CD14-positive monocyte (primary cell): ENCODE measurements around the gene RCN2. TPM values are rescaled to one million over a fixed set of nuclear protein-coding genes. Genes with fewer than 3 reads are reported as not detected.

ENCODE experiments used
- DNase-seq, 3 donors: peaks; one replicate each; pipeline ENCODE4 v3.0.0-alpha.2; 2011 to 2022
- H2AFZ ChIP-seq: 2 replicates; pipeline ENCODE4 v1.6.0; 2012; ENCODE audit warnings: mild to moderate bottlenecking, low read depth, low read length, inconsistent platforms; ENCODE audit not compliant: insufficient read depth, poor library complexity, severe bottlenecking
- H3K27ac ChIP-seq, 2 donors: 1 replicate in 1 of 2; 2 replicates in 1 of 2; pipeline ENCODE4 v1.5.1; 2012 to 2013; ENCODE audit warnings: low read length in 2 of 2, control low read depth in 1 of 2, inconsistent platforms in 1 of 2, low read depth in 1 of 2, mild to moderate bottlenecking in 1 of 2
- H3K27me3 ChIP-seq, 2 donors: one replicate each; pipeline versions ENCODE4 v1.6.0 to v1.6.1; 2011 to 2013; ENCODE audit warnings: low read length in 2 of 2; ENCODE audit not compliant: control insufficient read depth in 2 of 2, insufficient read depth in 2 of 2
- H3K36me3 ChIP-seq, 2 donors: replicated peaks in 1 of 2; 1 replicate in 1 of 2; 2 replicates in 1 of 2; pipeline versions ENCODE4 v1.5.1 to v1.6.1; 2012 to 2013; ENCODE audit warnings: low read length in 2 of 2, control low read depth in 1 of 2, inconsistent platforms in 1 of 2, mild to moderate bottlenecking in 1 of 2; ENCODE audit not compliant: insufficient read depth in 2 of 2, control insufficient read depth in 1 of 2
- H3K4me1 ChIP-seq, 2 donors: 1 replicate in 1 of 2; 2 replicates in 1 of 2; pipeline versions ENCODE4 v1.5.1 to v1.6.1; 2012 to 2013; ENCODE audit warnings: low read length in 2 of 2, control low read depth in 1 of 2, inconsistent platforms in 1 of 2, mild to moderate bottlenecking in 1 of 2, moderate library complexity in 1 of 2; ENCODE audit not compliant: insufficient read depth in 2 of 2, control insufficient read depth in 1 of 2
- H3K4me2 ChIP-seq: replicated peaks from 2 replicates; pipeline ENCODE3; 2012; ENCODE audit warnings: low read length, moderate library complexity, mild to moderate bottlenecking; ENCODE audit not compliant: poor library complexity, severe bottlenecking; ENCODE audit errors: extremely low read depth
- H3K4me3 ChIP-seq, 3 experiments: fragments of 200-600 bp in 1 of 3; sonication (generic) in 1 of 3; replicated peaks in 1 of 3; 1 replicate in 2 of 3; 2 replicates in 1 of 3; pipeline ENCODE4 v1.5.1; 2011 to 2013; ENCODE audit warnings: low read length in 3 of 3, mild to moderate bottlenecking in 3 of 3, control low read depth in 2 of 3, low read depth in 2 of 3, inconsistent platforms in 1 of 3, moderate library complexity in 1 of 3
- H3K79me2 ChIP-seq: 2 replicates; pipeline ENCODE4 v1.6.0; 2012; ENCODE audit warnings: mild to moderate bottlenecking, control low read depth, inconsistent platforms, low read length, moderate library complexity; ENCODE audit not compliant: insufficient read depth
- H3K9ac ChIP-seq: 2 replicates; pipeline ENCODE4 v1.6.0; 2017; ENCODE audit warnings: low read length, mild to moderate bottlenecking; ENCODE audit not compliant: insufficient read depth, poor library complexity, severe bottlenecking
- H3K9me3 ChIP-seq, 2 donors: replicated peaks in 1 of 2; 1 replicate in 1 of 2; 2 replicates in 1 of 2; pipeline versions ENCODE4 v1.5.1 to v1.6.1; 2012 to 2013; ENCODE audit warnings: low read length in 2 of 2, control low read depth in 1 of 2; ENCODE audit not compliant: control insufficient read depth in 1 of 2, insufficient read depth in 1 of 2
- H4K20me1 ChIP-seq: 2 replicates; pipeline ENCODE4 v1.6.0; 2012; ENCODE audit warnings: mild to moderate bottlenecking, low read length, control low read depth, moderate library complexity; ENCODE audit not compliant: insufficient read depth
- H3K27ac Mint-ChIP-seq, 7 donors: one replicate each; pipeline ENCODE4 v1.8.0; 2020; ENCODE audit warnings: mild to moderate bottlenecking in 7 of 7, mixed read lengths in 7 of 7, moderate library complexity in 6 of 7, inconsistent platforms in 2 of 7
- H3K27me3 Mint-ChIP-seq, 3 donors: one replicate each; pipeline ENCODE4 v1.8.0; 2021 to 2022; ENCODE audit warnings: low read depth in 3 of 3, mild to moderate bottlenecking in 3 of 3, mixed read lengths in 3 of 3, moderate library complexity in 3 of 3, inconsistent platforms in 1 of 3
- H3K36me3 Mint-ChIP-seq, 2 donors: one replicate each; pipeline ENCODE4 v1.8.0; 2020; ENCODE audit warnings: mixed read lengths in 2 of 2, inconsistent platforms in 1 of 2, mild to moderate bottlenecking in 1 of 2
- H3K4me1 Mint-ChIP-seq: one replicate; pipeline ENCODE4 v1.8.0; 2020; ENCODE audit warnings: mild to moderate bottlenecking, mixed read lengths
- H3K4me3 Mint-ChIP-seq, 2 donors: one replicate each; pipeline ENCODE4 v1.8.0; 2020; ENCODE audit warnings: mild to moderate bottlenecking in 2 of 2, mixed read lengths in 2 of 2, moderate library complexity in 1 of 2
- H3K9me3 Mint-ChIP-seq, 7 donors: one replicate each; pipeline ENCODE4 v1.8.0; 2020 to 2022; ENCODE audit warnings: mixed read lengths in 7 of 7, mild to moderate bottlenecking in 6 of 7, moderate library complexity in 6 of 7, inconsistent platforms in 2 of 7
- WGBS: methylation state at CpG from one replicate; pipeline ENCODE4 v1.1.5; 2013; ENCODE audit warnings: missing lambda C conversion rate; ENCODE audit not compliant: insufficient coverage; 5-methylcytosine and 5-hydroxymethylcytosine counted together
- intact Hi-C, 2 donors: fragments of 100-400 bp; cut with micrococcal nuclease; formaldehyde crosslinking; loops; one replicate each; pipeline versions ENCODE4 v1.15.0 to v1.15.1; 2023
- polyA minus RNA-seq: library from RNA; depleted of rRNA, polyadenylated mRNA; stranded (reverse); fragments of >200 nt; gene quantifications from 2 replicates; pipeline ENCODE4 v1.2.3, GENCODE V29; 2012
- polyA plus RNA-seq, 3 donors: library from polyadenylated mRNA; depleted of rRNA in 1 of 3; unstranded in 2 of 3; stranded (reverse) in 1 of 3; fragments of 300-500 nt in 2 of 3; fragments of >200 nt in 1 of 3; fragmentation: Illumina TruSeq in 2 of 3; gene quantifications; 1 replicate in 2 of 3; 2 replicates in 1 of 3; pipeline ENCODE4 v1.2.3, GENCODE V29; 2012 to 2021
- total RNA-seq, 12 experiments: library from RNA in 1 of 12; stranded (reverse) in 1 of 12; fragments of 120-200 nt in 1 of 12; gene quantifications; one replicate each; pipeline ENCODE4 v1.2.4 and lab custom pipeline; 2013 to 2026; ENCODE audit warnings: mixed read lengths in 6 of 12, inconsistent platforms in 1 of 12
- TF ChIP-seq, protein P1 (sequence below): fragments of 200-600 bp; IDR thresholded peaks from one replicate; pipeline ENCODE4 v1.8.0; 2022; ENCODE audit warnings: antibody characterized with exemption, mild to moderate bottlenecking

Gene RCN2, protein sequence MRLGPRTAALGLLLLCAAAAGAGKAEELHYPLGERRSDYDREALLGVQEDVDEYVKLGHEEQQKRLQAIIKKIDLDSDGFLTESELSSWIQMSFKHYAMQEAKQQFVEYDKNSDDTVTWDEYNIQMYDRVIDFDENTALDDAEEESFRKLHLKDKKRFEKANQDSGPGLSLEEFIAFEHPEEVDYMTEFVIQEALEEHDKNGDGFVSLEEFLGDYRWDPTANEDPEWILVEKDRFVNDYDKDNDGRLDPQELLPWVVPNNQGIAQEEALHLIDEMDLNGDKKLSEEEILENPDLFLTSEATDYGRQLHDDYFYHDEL
- total RNA-seq (2013) = 7.0 TPM
- polyA plus RNA-seq (10 to 100 TPM in 2 of 3 donors, 1 to 10 TPM in 1; 7.1 to 16.4 (median 13.2) TPM), polyA minus RNA-seq (2.1 and 3.4 TPM in 2 replicates), total RNA-seq (lab: John Stamatoyannopoulos, UW) (2.6 to 19.6 (median 11.5) reads per million in 11 experiments)

DNA sequence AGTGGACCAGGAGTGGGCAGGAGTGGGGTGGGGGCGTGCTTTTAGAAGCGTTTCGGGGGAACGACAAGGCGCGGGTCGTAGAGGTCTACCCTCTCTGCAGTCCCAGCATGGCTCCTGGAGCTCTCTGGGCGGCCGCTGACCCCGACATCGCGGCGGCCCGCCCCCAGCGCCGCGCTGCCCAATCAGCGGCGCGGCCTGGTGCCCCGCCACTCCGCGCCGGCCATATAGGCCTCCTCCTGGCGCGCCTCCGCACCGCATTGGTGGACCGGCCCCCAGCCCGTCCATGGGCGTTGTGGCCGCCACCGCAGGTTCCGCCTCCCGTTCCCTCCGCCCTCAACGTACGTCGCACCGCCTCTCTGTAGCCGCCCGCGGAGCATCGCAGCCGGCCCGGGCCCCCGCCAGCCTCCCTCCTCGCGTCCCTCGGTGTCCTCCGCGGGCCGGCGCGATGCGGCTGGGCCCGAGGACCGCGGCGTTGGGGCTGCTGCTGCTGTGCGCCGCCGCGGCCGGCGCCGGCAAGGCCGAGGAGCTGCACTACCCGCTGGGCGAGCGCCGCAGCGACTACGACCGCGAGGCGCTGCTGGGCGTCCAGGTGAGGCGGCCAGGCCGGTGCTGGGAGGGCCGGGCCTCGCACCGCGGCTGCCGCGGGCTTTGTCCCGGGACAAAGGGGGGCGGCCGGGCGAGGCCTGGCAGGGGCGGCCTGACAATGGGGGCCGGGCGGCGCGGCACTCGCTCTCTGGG, at the start of gene RCN2:
TSS of gene RCN2 (plus strand) at position 353 of the 738 bp plus-strand sequence. CDS start at position 446, 93 bp downstream.
- H3K27me3 Mint-ChIP-seq = peaks cover 0 to 4% (median 3%) of the 10 kb centered on the region in 3 donors
- H3K4me1 Mint-ChIP-seq = peaks cover 20% of the 10 kb centered on the region
- H3K9ac ChIP-seq = peak within 1 kb of the TSS; percentile 81
- peaks cover 17% of the 10 kb centered on the region in 2 donors for H3K4me1 ChIP-seq
- peak within 1 kb of the TSS; percentile 99 for H2AFZ ChIP-seq
- TF ChIP-seq, protein P1, sequence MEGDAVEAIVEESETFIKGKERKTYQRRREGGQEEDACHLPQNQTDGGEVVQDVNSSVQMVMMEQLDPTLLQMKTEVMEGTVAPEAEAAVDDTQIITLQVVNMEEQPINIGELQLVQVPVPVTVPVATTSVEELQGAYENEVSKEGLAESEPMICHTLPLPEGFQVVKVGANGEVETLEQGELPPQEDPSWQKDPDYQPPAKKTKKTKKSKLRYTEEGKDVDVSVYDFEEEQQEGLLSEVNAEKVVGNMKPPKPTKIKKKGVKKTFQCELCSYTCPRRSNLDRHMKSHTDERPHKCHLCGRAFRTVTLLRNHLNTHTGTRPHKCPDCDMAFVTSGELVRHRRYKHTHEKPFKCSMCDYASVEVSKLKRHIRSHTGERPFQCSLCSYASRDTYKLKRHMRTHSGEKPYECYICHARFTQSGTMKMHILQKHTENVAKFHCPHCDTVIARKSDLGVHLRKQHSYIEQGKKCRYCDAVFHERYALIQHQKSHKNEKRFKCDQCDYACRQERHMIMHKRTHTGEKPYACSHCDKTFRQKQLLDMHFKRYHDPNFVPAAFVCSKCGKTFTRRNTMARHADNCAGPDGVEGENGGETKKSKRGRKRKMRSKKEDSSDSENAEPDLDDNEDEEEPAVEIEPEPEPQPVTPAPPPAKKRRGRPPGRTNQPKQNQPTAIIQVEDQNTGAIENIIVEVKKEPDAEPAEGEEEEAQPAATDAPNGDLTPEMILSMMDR = no peak
- peak within 1 kb of the TSS; percentile 85 to 94 for H3K4me3 Mint-ChIP-seq
- WGBS = under 1% methylated on average over 90 of the region's 96 CpGs
- no peaks in the 10 kb centered on the region for H3K27me3 ChIP-seq
- H3K36me3 ChIP-seq = peaks cover 6 to 28% of the 10 kb centered on the region in 2 donors
- peak within 1 kb of the TSS; percentile 94 for H3K4me2 ChIP-seq
- intact Hi-C loops = loop anchor here in 1 of 2 donors (5.0 kb wide), 1 partner anchor 491 kb away; the partner anchor contains the start of genes HMG20A and PEAK1
- peak; percentile 91 to 93 (median 91) for DNase-seq
- H3K9me3 ChIP-seq = no peaks in the 10 kb centered on the region
- H4K20me1 ChIP-seq = no peaks in the 10 kb centered on the region
- peak within 1 kb of the TSS; percentile 59 to 86 (median 79) for H3K27ac Mint-ChIP-seq
- H3K4me3 ChIP-seq = peak within 1 kb of the TSS; percentile 55 to 97 (median 79)
- peak within 1 kb of the TSS in 1 of 2 donors; percentile 67 for H3K27ac ChIP-seq
- H3K79me2 ChIP-seq = peaks cover 10% of the 10 kb centered on the region
- peaks cover 0 to 3% (median 0%) of the 10 kb centered on the region in 7 donors for H3K9me3 Mint-ChIP-seq
- H3K36me3 Mint-ChIP-seq = peaks cover 19 to 29% of the 10 kb centered on the region in 2 donors

DNA sequence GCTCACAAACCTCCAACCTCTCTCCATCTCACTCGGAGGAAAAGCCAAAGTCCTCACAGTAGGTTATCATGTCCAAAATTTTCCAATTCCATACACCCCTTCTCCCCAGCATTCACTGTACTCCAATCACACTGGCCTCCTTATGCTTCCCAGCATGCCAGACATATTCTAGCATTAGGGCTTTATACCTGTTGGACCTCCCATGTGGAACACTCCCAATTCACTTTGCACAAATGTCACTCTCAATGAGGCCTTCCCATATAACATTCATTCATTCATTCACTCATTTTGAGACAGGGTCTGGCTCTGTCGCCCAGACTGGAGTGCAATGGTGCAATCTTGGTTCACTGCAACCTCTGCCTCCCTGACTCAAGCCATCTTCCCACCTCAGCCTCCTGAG, 46.3 kb upstream of the RCN2 start:
- 100% methylated on average over 2 of the region's 2 CpGs for WGBS
- no peak overlapping the region for H3K27ac ChIP-seq
- Mint-ChIP-seq H3K4me1 (peaks cover 9% of the 10 kb centered on the region), H3K27ac (no peak overlapping the region), H3K9me3 (peaks cover 0 to 3% (median 2%) of the 10 kb centered on the region in 7 donors), H3K27me3 (peaks cover 0 to 1% (median 0%) of the 10 kb centered on the region in 3 donors), H3K4me3 (no peak overlapping the region), H3K36me3 (peaks cover 28 to 39% of the 10 kb centered on the region in 2 donors)
- intact Hi-C loops = no loop called here
- H3K27me3 ChIP-seq = no peaks in the 10 kb centered on the region
- no peaks in the 10 kb centered on the region for H3K4me1 ChIP-seq
- H3K79me2 ChIP-seq = peaks cover 11% of the 10 kb centered on the region
- no peak overlapping the region for H3K4me3 ChIP-seq
- no peak overlapping the region for H3K4me2 ChIP-seq
- no peaks in the 10 kb centered on the region for H4K20me1 ChIP-seq
- no peak overlapping the region for H3K9ac ChIP-seq
- TF ChIP-seq, protein P1 = no peak
- H3K9me3 ChIP-seq = no peaks in the 10 kb centered on the region
- no peak for DNase-seq
- peaks cover 4 to 24% of the 10 kb centered on the region in 2 donors for H3K36me3 ChIP-seq
- H2AFZ ChIP-seq = no peak overlapping the region
